ENCODE measurements around the gene SCARF2.

The SCARF2 gene

GRCh38 chr22:20427104-20427944 is 10.3 kb downstream of the SCARF2 start:
- Histone ChIP-seq H3K9me3 (ENCODE audit: insufficient read depth, low read length) (no peaks in the 10 kb centered on the region), H3K36me3 (replicated peaks; ENCODE audit: low read depth, low read length) (no peaks in the 10 kb centered on the region), H3K9ac (ENCODE audit: low read length) (no peak overlapping the region), H3K27me3 (ENCODE audit: low read depth, low read length) (no peaks in the 10 kb centered on the region), H3K4me1 (ENCODE audit: low read length) (no peaks in the 10 kb centered on the region), H3K27ac (ENCODE audit: low read length) (no peak overlapping the region), H2AFZ (ENCODE audit: low read depth, low read length) (no peak overlapping the region), H3K4me2 (ENCODE audit: low read length) (no peak overlapping the region), H3K4me3 (ENCODE audit: low read length) (no peak overlapping the region), H3K79me2 (ENCODE audit: low read length) (no peaks in the 10 kb centered on the region), H4K20me1 (ENCODE audit: insufficient read depth, low read length) (no peaks in the 10 kb centered on the region)
- TF ChIP-seq EZH2phosphoT487 (IDR thresholded peaks at IDR 0.05; ENCODE audit: low read depth) (no peak), CTCF (IDR thresholded peaks at IDR 0.05; ENCODE audit: low read depth, low read length) (no peak)

- no peak overlapping the region for H3K4me2 ChIP-seq (ENCODE audit: low read length)
- no peak overlapping the region for H3K27ac ChIP-seq (ENCODE audit: low read length)
- H3K4me3 ChIP-seq (ENCODE audit: low read length), result no peak overlapping the region
- H4K20me1 ChIP-seq (ENCODE audit: insufficient read depth, low read length), result no peaks in the 10 kb centered on the region
- H3K9me3 ChIP-seq (ENCODE audit: insufficient read depth, low read length), result no peaks in the 10 kb centered on the region
- no peak overlapping the region for H2AFZ ChIP-seq (ENCODE audit: low read depth, low read length)
- no peaks in the 10 kb centered on the region for H3K27me3 ChIP-seq (ENCODE audit: low read depth, low read length)
- TF ChIP-seq CTCF (IDR thresholded peaks at IDR 0.05; ENCODE audit: low read depth, low read length) (no peak), EZH2phosphoT487 (IDR thresholded peaks at IDR 0.05; ENCODE audit: low read depth) (no peak)
- H3K79me2 ChIP-seq (ENCODE audit: low read length), result no peaks in the 10 kb centered on the region
- H3K4me1 ChIP-seq (ENCODE audit: low read length), result no peaks in the 10 kb centered on the region
- H3K36me3 ChIP-seq (replicated peaks; ENCODE audit: low read depth, low read length), result no peaks in the 10 kb centered on the region
- H3K9ac ChIP-seq (ENCODE audit: low read length), result no peak overlapping the region
Observed at GRCh38 chr22:20426259-20426615, 11.4 kb downstream of the SCARF2 start.

- Histone ChIP-seq H2AFZ (ENCODE audit: low read depth, low read length) (no peak overlapping the region), H3K4me3 (ENCODE audit: low read length) (no peak overlapping the region), H3K9me3 (ENCODE audit: insufficient read depth, low read length) (no peaks in the 10 kb centered on the region), H3K36me3 (replicated peaks; ENCODE audit: low read depth, low read length) (no peaks in the 10 kb centered on the region), H3K9ac (ENCODE audit: low read length) (no peak overlapping the region), H4K20me1 (ENCODE audit: insufficient read depth, low read length) (no peaks in the 10 kb centered on the region), H3K4me2 (ENCODE audit: low read length) (no peak overlapping the region), H3K79me2 (ENCODE audit: low read length) (no peaks in the 10 kb centered on the region), H3K4me1 (ENCODE audit: low read length) (no peaks in the 10 kb centered on the region), H3K27ac (ENCODE audit: low read length) (no peak overlapping the region), H3K27me3 (ENCODE audit: low read depth, low read length) (no peaks in the 10 kb centered on the region)
- TF ChIP-seq EZH2phosphoT487 (IDR thresholded peaks at IDR 0.05; ENCODE audit: low read depth), result no peak
- TF ChIP-seq CTCF (IDR thresholded peaks at IDR 0.05; ENCODE audit: low read depth, low read length), result no peak
Observed at GRCh38 chr22:20425566-20426258, 11.9 kb downstream of the SCARF2 start.

- Histone ChIP-seq H4K20me1 (ENCODE audit: insufficient read depth, low read length) (no peaks in the 10 kb centered on the region), H3K36me3 (replicated peaks; ENCODE audit: low read depth, low read length) (no peaks in the 10 kb centered on the region), H3K4me3 (ENCODE audit: low read length) (no peak overlapping the region), H3K9me3 (ENCODE audit: insufficient read depth, low read length) (no peaks in the 10 kb centered on the region), H3K79me2 (ENCODE audit: low read length) (no peaks in the 10 kb centered on the region), H3K27ac (ENCODE audit: low read length) (no peak overlapping the region), H2AFZ (ENCODE audit: low read depth, low read length) (no peak overlapping the region), H3K27me3 (ENCODE audit: low read depth, low read length) (no peaks in the 10 kb centered on the region), H3K4me1 (ENCODE audit: low read length) (no peaks in the 10 kb centered on the region), H3K9ac (ENCODE audit: low read length) (no peak overlapping the region), H3K4me2 (ENCODE audit: low read length) (no peak overlapping the region)
- TF ChIP-seq CTCF (IDR thresholded peaks at IDR 0.05; ENCODE audit: low read depth, low read length) (no peak), EZH2phosphoT487 (IDR thresholded peaks at IDR 0.05; ENCODE audit: low read depth) (no peak)
Observed at GRCh38 chr22:20424932-20425565, 12.6 kb downstream of the SCARF2 start.

All from OCI-LY3 (cell line).